Erythroblast (primary cell): ENCODE data around the gene HDHD2.

Experiments used
- GATA1 ChIP-seq: IDR thresholded peaks from 2 replicates; pipeline ENCODE4 v1.6.1; 2011; ENCODE audit warnings: low read depth, mild to moderate bottlenecking, control low read depth, low read length, moderate library complexity
- POLR2A ChIP-seq: IDR thresholded peaks from 2 replicates; pipeline ENCODE4 v1.6.1; 2011; ENCODE audit warnings: mild to moderate bottlenecking, low read length

- TF ChIP-seq POLR2A (no peak), GATA1 (no peak)
Observed at GRCh38 chr18:47077111-47077510, 73.2 kb downstream of the HDHD2 start.
